GM19455 (cell line): ENCODE results near the gene DISC1.

Experiments used
- ATAC-seq: cut with Tn5 transposase; IDR thresholded peaks from one replicate; pipeline ENCODE4 v1.9.1; 2021; ENCODE audit not compliant: unreplicated experiment

DISC1 gene

DNA sequence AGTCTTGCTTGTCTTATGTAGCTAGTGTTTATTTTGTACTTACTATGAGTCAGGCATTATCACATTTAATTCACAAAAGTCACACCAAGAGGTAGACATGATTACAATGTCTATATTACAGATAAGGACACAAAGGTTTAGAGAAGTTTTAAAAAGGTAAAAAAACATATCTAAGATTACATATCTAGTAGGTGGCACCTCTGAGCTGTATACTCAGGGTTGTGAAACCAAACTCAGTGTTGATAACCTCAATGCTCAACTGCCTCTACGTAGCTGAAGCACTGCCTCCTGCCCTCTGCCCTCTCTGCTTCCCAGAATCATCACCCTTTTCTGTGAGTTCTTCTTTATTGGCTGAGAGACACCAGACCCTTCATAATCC lies 431.3 kb downstream of the DISC1 start:
- no peak for ATAC-seq

DNA sequence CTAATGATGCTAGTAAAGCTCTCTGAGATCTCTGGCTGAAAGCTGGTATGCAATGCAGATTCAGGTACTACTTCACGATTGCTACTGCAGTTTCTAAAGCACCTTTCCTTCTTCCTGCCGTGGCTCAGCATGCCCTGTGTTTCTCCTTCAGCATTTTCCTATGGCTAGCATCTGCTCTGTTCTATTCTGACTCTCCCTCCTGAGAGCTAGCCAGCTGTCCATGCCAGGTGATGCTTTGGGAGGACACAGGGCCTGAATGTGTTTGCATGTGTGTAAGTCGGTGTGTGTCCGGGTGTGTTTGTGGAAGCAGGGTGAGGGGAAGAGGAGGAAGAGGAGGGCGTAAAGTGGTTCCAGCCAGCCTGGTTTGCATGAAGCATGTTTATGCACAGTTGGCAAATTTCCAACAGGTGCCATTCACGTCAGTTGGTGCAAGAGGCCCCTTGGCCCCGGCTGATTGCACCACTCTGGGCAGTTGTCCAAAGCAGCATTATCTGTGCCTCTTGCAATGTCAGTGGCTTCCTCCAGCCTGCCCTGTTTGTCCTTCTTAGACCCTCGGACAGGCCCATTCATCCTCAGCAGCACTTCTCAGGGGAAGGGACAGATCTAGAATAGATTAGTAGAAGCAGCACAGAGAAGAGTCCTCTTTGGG lies 433.3 kb downstream of the DISC1 start:
- ATAC-seq, result no peak

DNA sequence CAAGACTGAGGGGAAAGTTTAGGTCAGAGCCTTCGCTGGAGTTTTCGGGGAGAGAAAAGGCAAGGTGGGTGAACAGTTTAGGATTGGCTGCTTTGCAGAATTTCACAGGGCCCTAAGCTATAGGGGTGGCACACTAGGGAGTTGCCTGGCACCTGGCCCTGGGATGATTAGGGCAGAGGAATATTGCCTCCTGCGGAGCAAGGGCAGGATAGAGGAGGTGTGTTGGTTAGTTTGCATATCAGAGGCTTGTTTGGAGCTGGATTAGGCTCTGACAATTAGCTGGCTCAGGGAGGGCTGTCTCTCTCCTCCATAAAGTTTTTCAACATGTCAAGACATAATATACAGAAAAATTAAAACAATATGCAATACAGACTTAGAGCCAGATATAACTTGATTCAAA lies 436.4 kb downstream of the DISC1 start:
- ATAC-seq, result no peak

DNA sequence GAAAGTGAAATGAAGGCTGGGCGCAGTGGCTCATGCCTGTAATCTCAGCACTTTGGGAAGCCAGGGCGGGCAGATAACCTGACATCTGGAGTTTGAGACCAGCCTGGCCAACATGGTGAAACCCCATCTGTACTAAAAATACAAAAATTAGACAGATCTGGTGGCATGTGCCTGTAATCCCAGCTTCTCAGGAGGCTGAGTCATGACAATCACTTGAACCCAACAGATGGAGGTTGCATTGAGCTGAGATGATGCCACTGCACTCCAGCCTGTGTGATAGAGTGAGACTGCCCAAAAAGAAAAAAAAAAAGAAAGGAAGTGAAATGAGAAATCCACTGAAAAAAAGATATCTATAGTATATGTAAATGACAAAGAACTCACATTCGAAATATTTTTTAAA lies 439.9 kb downstream of the DISC1 start:
- ATAC-seq, result no peak

DNA sequence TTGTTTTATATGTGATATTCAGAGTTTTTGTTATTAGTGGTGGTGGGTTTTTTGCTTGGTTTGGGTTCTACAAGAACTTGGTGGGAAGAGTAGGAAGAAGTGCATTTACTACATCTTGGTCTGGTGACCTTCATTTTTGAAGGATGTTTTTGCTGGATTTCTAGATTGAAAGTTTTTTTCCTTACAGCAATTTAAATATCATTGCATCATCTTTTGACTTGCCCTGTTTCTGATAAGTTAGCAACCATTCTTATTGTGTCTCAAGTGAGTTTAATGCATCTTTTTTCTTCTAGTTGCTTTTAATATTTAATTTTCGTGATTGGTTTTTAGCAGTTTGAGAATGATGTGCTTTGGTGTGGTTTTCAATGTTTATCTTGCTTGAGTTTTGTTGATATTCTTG lies 447.7 kb downstream of the DISC1 start:
- no peak for ATAC-seq

DNA sequence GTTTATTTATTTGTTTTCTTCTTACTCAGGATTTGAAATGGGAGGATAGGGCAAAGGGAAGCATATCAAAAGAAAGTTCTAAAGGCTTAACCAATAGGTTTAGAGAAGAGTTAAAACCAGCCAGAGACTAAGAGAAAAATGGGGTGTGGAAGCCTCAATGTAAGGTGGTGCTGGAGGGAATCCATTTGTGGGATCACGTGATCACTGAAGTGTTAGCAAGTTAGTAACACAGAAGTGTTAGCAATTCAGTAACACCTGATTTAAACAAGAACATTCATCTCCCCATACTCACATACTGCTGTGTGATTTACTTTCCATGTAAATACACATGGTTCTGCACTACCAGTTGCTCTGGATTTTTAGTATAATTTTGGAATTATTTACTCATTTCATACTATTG lies 451.2 kb downstream of the DISC1 start:
- ATAC-seq, result no peak

DNA sequence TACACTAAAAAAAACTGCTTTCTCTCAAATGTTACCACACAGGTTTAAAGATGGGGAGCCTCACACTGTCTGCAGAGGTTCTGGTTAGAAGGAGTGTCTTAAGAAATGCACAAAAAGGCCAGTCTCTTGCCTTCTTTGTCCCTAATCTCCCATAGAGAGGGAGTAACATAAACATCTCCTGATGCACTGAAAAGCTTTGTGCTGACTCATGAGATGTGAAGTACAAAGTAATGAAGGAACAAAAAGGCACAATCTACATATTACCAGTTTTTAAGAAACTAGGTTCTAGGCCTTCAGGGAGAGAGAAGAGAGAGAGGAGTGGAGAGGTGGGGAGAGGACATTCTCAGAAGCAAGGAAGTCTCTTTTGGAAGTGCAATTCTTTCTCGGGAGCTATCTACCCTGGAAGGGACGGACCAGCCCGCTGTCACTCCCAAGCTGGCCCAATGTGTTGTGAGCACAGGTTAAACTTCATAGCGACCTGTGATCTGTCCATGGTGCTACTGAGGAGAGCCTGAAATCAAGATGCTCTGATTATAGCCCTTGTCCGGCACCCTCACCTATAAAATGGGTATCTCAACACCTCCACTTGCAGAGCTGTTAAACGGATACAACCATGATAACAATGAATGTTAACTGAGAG lies 458.1 kb downstream of the DISC1 start:
- no peak for ATAC-seq

DNA sequence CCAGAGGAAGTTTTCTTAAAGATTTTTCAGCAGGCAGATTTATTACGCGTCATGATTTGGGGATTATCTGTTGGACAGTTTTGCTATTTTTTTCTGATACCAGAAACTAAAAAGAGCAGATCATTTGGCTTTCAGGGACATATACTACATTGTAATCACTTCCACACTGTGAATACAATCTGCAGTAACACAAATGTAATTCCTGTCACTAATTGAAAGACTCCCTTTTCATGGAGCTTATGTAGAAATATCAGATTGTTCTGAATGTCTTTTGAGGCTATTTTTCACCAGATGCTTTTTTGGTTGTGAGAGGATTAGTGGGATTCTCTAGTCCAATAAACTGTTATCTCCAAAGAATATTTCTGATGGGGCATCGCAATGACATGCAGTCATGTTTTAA lies 464.2 kb downstream of the DISC1 start:
- ATAC-seq, result no peak
